ENCODE data around the gene SEMA3D. TPM values are rescaled to one million over a fixed set of nuclear protein-coding genes. Genes with fewer than 3 reads are reported as not detected.
A peak's percentile ranks its signal among the peaks of the same experiment; 100 is the strongest.

SEMA3D gene
- total and polyA plus RNA-seq, 2 donors (not counting 3 experiments of a cell fraction or from before 2014, with no cell fraction given), result 9.9 to 10.3 TPM

- FAIRE-seq (no peak), DNase-seq (ENCODE audit: low read depth, low spot score) (no peak)
- no peak overlapping the region for H2AFZ ChIP-seq (ENCODE audit: low read depth, low read length)
- no peaks in the 10 kb centered on the region for H3K27me3 ChIP-seq (ENCODE audit: control insufficient read depth in 2 of 2, insufficient read depth in 2 of 2, low read length in 2 of 2)
- H3K4me2 ChIP-seq (ENCODE audit: insufficient read depth, low read length), result no peak overlapping the region
- H4K20me1 ChIP-seq (replicated peaks; ENCODE audit: control insufficient read depth, extremely low read depth, insufficient read depth, low read length), result no peaks in the 10 kb centered on the region
- no peak overlapping the region for H3K27ac ChIP-seq (ENCODE audit: insufficient read depth, low read depth, low read length)
- intact Hi-C loops (cut with micrococcal nuclease) (loop anchor here (1.0 kb wide), 1 partner anchor 7 kb away; no protein-coding TSS in a partner anchor), dilution Hi-C loops (cut with MboI; ENCODE audit: extremely low pct_ligation_motif_present, low sequenced_read_pairs) (no loop called here)
- no peaks in the 10 kb centered on the region for H3K9me1 ChIP-seq (replicated peaks; ENCODE audit: control insufficient read depth, extremely low read depth, insufficient read depth, low read length)
- TF ChIP-seq JUN (IDR thresholded peaks at IDR 0.05; ENCODE audit: borderline replicate concordance, insufficient read depth, insufficient read length, low read depth) (no peak), EZH2 (IDR thresholded peaks at IDR 0.05; ENCODE audit: borderline replicate concordance, low read depth, low read length, severe bottlenecking) (no peak), FOS (IDR thresholded peaks at IDR 0.05; ENCODE audit: borderline replicate concordance, insufficient read depth, low read length) (peak; percentile 14)
- H3K4me3 ChIP-seq (replicated peaks in 1 of 3; ENCODE audit: insufficient read depth in 1 of 3, low read depth in 1 of 3, low read length in 3 of 3), result no peak overlapping the region
- H3K79me2 ChIP-seq (ENCODE audit: control insufficient read depth, insufficient read depth, low read length), result no peaks in the 10 kb centered on the region
- H3K4me1 ChIP-seq (ENCODE audit: control insufficient read depth, extremely low read depth, insufficient read depth, low read length), result peaks cover 8% of the 10 kb centered on the region
- H3K36me3 ChIP-seq (ENCODE audit: control insufficient read depth in 2 of 2, extremely low read depth in 1 of 2, insufficient read depth in 2 of 2, low read length in 2 of 2), result no peaks in the 10 kb centered on the region
- ChIA-PET POLR2A (no interaction called here), CTCF (no interaction called here)
- no peaks in the 10 kb centered on the region for H3K9me3 ChIP-seq (replicated peaks; ENCODE audit: control insufficient read depth, insufficient read depth, low read length)
- no peak overlapping the region for H3K9ac ChIP-seq (replicated peaks; ENCODE audit: extremely low read depth, insufficient read depth, low read length)
- BruUV-seq (replicated peaks), result no TSS peak
Observed at GRCh38 chr7:84950836-84951235, 236.0 kb downstream of the SEMA3D start.

- Histone ChIP-seq H3K9me3 (replicated peaks; ENCODE audit: control insufficient read depth, insufficient read depth, low read length) (no peaks in the 10 kb centered on the region), H3K4me3 (replicated peaks in 1 of 3; ENCODE audit: insufficient read depth in 1 of 3, low read depth in 1 of 3, low read length in 3 of 3) (no peak overlapping the region), H3K36me3 (ENCODE audit: control insufficient read depth in 2 of 2, extremely low read depth in 1 of 2, insufficient read depth in 2 of 2, low read length in 2 of 2) (no peaks in the 10 kb centered on the region), H3K4me1 (ENCODE audit: control insufficient read depth, extremely low read depth, insufficient read depth, low read length) (peaks cover 8% of the 10 kb centered on the region), H3K4me2 (ENCODE audit: insufficient read depth, low read length) (no peak overlapping the region), H3K27me3 (ENCODE audit: control insufficient read depth in 2 of 2, insufficient read depth in 2 of 2, low read length in 2 of 2) (no peaks in the 10 kb centered on the region), H3K9me1 (replicated peaks; ENCODE audit: control insufficient read depth, extremely low read depth, insufficient read depth, low read length) (no peaks in the 10 kb centered on the region), H2AFZ (ENCODE audit: low read depth, low read length) (no peak overlapping the region), H3K79me2 (ENCODE audit: control insufficient read depth, insufficient read depth, low read length) (no peaks in the 10 kb centered on the region), H3K27ac (ENCODE audit: insufficient read depth, low read depth, low read length) (no peak overlapping the region), H3K9ac (replicated peaks; ENCODE audit: extremely low read depth, insufficient read depth, low read length) (no peak overlapping the region), H4K20me1 (replicated peaks; ENCODE audit: control insufficient read depth, extremely low read depth, insufficient read depth, low read length) (no peaks in the 10 kb centered on the region)
- no peak for TF ChIP-seq GATA2 (IDR thresholded peaks at IDR 0.05; ENCODE audit: insufficient read depth, insufficient read length, low read depth, low read length)
- no peak for TF ChIP-seq EZH2 (IDR thresholded peaks at IDR 0.05; ENCODE audit: borderline replicate concordance, low read depth, low read length, severe bottlenecking)
- TF ChIP-seq FOS (IDR thresholded peaks at IDR 0.05; ENCODE audit: borderline replicate concordance, insufficient read depth, low read length), result no peak
- TF ChIP-seq MYC (IDR thresholded peaks at IDR 0.05; ENCODE audit: low read depth, low read length), result no peak
- TF ChIP-seq MAX (IDR thresholded peaks at IDR 0.05; ENCODE audit: insufficient read depth, insufficient read length), result no peak
- TF ChIP-seq POLR2A (IDR thresholded peaks at IDR 0.05; ENCODE audit: low read depth, low read length), result no peak
- TF ChIP-seq JUN (IDR thresholded peaks at IDR 0.05; ENCODE audit: borderline replicate concordance, insufficient read depth, insufficient read length, low read depth), result no peak
- no TSS peak for BruUV-seq (replicated peaks)
- dilution Hi-C loops (cut with MboI; ENCODE audit: extremely low pct_ligation_motif_present, low sequenced_read_pairs), result no loop called here
- no peak for FAIRE-seq
- DNase-seq (ENCODE audit: low read depth, low spot score), result no peak
- ChIA-PET POLR2A (no interaction called here), CTCF (no interaction called here)
- intact Hi-C loops (cut with micrococcal nuclease), result no loop called here
Observed at GRCh38 chr7:84949501-84949900, 237.4 kb downstream of the SEMA3D start.

Measured in endothelial cell of umbilical vein (primary cell).